Medulla oblongata (tissue), 1 donor: Measurements from ENCODE around the gene MOB3B.
"Not testable (repeated sequence)": the region's sequence is repeated elsewhere in the genome, so short reads cannot be mapped to it uniquely, and the experiment has no call there.

Source experiments
- DNase-seq: peaks from one replicate; pipeline ENCODE4 v3.0.0-alpha.2; 2015; ENCODE audit errors: extremely low spot score

The MOB3B gene

GRCh38 chr9:27518809-27519208, 10.8 kb downstream of the MOB3B start:
- DNase-seq, result no peak

GRCh38 chr9:27518006-27518405, 11.6 kb downstream of the MOB3B start:
- no peak for DNase-seq

- no peak for DNase-seq
Measured at GRCh38 chr9:27514551-27514950, 15.1 kb downstream of the MOB3B start.

GRCh38 chr9:27511771-27512170, 17.8 kb downstream of the MOB3B start:
- no peak for DNase-seq

DNA sequence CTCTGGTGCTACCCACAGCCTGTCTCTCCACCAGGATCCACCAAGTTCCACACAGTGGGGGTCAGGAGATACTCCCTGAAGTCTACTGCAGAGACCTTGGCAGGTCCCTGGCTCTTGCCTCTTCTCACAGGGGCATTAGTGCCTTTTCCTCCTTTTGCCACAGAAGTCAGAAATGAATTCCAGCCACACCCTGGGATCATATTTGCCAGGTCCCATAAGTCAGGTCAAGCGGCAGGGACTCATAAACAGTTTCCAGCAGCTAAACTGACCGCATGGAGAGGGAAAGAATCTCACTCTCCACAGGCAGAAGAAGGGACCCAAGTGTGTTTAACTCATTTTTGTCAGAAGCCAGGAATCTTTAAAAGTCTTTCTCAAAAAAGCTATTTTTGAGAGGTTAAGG, 18.8 kb downstream of the MOB3B start:
- DNase-seq, result no peak

GRCh38 chr9:27506981-27507380, 22.6 kb downstream of the MOB3B start:
- no peak for DNase-seq

GRCh38 chr9:27505744-27506161, 23.9 kb downstream of the MOB3B start:
- no peak for DNase-seq

DNA sequence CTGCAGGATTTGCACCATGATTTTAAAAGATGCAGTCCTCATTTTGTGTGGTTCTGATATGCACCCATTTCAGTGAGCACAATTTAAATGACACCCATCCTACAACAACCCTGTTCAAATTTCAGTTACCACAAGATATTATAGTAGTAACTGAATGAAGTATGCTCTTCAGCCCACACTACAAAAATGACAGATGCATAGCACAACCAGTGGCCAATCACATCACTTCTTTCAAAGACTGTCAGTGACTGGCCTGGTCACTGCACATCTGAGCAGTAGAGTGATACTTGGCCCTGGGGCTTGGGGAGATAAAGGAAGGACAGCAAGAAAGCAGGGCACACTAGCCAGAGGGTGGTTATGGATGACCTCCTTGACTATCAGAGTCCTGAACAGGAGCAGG, 25.4 kb downstream of the MOB3B start:
- DNase-seq, result no peak

GRCh38 chr9:27503623-27504022, 26.0 kb downstream of the MOB3B start:
- DNase-seq, result no peak

- not testable (repeated sequence) for DNase-seq
Measured at GRCh38 chr9:27500902-27501301, 28.7 kb downstream of the MOB3B start.

- DNase-seq, result no peak
Measured at GRCh38 chr9:27499451-27499850, 30.2 kb downstream of the MOB3B start.

DNA sequence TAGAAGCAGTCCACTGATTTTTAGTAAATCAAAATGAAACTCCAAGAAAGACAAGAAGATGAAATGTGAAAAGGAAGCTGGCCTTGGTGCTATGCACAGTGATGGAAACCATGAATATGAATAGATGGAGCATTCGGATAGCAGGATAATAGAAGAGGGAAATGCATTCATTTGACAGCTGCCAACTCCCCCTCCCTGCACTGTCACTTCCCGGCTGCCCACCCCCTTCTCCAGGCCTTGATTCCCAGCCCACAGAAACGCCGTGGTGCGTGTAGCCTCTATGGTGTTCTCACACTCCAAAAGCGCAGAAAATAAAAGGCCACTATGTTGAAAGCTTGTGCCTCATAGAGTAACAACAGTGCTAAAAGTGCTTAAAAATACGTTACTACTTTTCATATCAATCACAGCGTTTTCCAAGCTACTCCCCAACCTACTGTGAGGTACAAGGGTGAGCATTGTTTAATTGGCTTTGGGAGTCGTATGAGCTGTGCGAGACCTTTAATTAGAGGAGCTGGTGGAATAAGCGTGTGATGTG, 31.7 kb downstream of the MOB3B start:
- peak; percentile 72 for DNase-seq

GRCh38 chr9:27496135-27496504, 33.5 kb downstream of the MOB3B start:
- DNase-seq, result no peak

GRCh38 chr9:27495480-27496134, 34.0 kb downstream of the MOB3B start:
- DNase-seq, result no peak

DNA sequence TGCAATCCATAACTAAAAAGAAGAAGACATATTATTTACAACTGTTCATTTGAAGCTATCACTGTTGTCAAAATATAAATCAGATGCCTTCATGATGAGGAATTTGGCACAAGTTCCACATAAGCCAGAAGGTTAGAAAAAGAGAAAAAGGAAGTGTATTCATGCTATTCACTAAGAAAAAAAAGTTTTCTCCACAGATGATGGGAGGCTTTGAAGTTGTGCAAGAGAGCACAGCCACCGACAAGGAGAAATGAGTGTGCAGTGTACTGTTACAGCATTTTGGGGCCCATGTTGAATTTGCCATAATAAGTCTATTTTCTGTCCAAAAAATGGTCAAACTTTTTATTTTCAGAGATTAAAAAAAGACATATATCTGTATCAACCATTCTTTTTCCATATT, 38.5 kb downstream of the MOB3B start:
- no peak for DNase-seq

DNA sequence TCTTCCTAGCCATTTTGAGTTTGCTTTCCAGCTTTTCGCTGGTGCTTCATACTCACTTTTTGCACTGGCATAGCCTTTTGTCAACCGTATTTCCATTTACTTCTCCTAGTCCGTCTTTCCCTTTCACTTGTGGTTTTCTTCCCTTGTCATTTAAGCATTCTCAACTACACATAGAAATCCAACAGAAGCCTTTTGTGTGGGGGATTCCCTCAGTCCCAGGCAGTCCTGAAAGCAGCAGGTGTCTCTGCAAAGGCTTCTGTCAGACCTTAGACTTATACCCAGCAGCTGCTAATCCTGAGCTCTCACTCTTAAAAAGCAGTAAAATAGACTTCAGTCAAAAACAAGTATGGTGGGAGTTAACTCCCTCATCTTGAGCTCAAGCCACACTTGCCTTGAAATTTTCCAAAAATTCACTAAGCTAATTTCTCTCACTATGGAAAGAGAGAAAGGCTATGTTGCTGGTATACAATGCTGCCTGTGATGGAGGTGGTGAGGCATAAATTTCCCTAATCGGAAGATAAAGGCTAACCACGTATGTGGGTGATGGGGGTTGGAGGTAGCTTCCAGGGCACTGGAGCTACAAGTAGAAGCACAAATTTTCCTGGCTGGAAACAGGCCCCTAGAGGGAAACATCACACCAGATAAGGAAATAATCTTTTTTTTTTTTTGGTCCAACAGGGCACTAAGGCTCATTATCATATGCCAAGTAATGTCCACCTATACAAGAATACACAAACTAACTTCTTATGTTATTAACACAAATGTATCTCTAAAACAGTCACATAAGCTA, 40.3 kb downstream of the MOB3B start:
- DNase-seq, result no peak

- no peak for DNase-seq
Measured at GRCh38 chr9:27487927-27488326, 41.7 kb downstream of the MOB3B start.

- DNase-seq, result no peak
Measured at GRCh38 chr9:27487128-27487640, 42.4 kb downstream of the MOB3B start.

DNA sequence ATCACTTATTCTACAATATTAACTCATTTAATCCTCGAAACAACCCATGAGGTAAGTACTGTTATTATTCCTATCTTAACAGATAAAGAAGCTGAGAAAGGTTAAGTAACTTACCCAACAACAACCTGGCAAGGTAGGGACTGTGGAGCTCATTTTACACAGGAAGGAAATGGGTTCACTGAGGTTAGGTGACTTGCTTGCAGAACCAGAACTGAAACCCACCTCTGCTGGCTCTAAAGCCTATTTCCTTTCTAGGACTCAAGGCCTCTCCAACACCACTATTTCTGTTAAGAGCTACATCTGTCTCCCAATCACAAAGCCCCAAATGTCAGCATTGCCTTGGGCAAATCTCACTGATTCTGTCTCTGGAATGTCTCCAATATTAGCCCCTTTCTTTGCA, 44.5 kb downstream of the MOB3B start:
- no peak for DNase-seq

DNA sequence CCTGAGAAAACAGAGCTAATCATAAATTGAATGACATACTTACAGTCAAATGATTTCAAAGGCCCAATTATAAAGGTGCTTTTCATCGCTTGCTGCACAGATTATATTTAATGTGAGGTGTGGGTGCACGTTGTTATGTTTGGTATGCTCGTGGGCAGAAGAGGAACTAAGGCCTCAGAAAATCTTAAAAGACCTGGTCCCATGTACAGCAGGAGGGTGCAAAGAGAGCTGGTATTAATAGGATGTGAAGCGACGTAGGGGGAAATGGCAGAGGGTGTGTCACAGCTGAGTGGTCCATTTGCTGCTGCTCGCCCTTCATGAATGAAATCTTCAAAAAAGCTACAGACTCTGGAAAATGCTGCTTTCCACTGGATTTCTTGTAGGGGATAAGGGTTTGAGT, 46.0 kb downstream of the MOB3B start:
- DNase-seq, result no peak

DNA sequence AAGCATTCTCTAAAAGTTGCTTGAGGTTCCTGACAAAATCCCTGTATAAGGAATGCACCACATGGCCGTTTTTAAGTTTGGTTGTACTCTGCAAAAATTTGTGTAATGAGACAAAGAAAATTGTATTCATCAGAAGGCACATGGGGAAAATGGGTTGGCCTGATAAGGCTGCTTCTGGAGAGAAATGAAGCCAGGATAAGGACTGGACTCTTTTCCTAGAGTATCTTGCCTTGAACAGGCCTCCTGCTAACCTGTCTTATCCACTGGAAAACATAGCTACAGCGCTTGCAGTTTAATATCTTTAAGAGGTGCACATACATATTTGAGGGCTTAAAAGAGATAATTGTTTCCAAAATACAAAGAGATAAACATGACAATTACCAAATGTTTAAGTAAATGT, 46.9 kb downstream of the MOB3B start:
- DNase-seq, result no peak

GRCh38 chr9:27478322-27478721, 51.3 kb downstream of the MOB3B start:
- no peak for DNase-seq
